ENCODE measurements around the gene FBRSL1. TPM values are rescaled to one million over a fixed set of nuclear protein-coding genes. Genes with fewer than 3 reads are reported as not detected.

Gene FBRSL1
- total and polyA plus RNA-seq, 2 experiments from 2014 or later: 0.63 to 4.6 TPM

DNA sequence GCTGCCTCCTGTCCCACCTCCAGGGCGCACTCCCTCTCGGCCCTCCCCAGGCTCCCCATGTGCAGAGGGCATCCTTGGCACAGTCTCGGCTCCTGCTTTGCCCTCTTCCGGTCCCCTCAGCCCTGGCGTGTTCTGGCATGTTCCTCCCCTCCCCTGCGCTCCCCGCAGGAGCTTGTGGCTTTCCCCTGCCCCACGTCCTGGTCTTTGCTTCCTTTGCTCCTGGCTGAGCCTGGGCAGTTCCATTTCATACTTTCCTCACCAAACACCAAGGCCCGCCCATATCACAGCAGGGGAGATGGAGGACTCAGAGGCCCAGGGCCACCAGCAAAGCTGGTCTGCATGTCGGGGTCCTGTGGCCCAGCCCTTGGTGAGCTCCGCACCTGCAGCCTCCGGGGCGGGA, 56.0 kb downstream of the FBRSL1 start:
- H3K27me3 ChIP-seq (replicated peaks; ENCODE audit: insufficient read depth): no peaks in the 10 kb centered on the region
- 95 to 99% methylated on average over 11 to 13 of the region's 13 CpGs for WGBS, 2 experiments (ENCODE audit: low coverage in 1 of 2, low lambda C conversion rate in 2 of 2, missing lambda C conversion rate in 2 of 2)

DNA sequence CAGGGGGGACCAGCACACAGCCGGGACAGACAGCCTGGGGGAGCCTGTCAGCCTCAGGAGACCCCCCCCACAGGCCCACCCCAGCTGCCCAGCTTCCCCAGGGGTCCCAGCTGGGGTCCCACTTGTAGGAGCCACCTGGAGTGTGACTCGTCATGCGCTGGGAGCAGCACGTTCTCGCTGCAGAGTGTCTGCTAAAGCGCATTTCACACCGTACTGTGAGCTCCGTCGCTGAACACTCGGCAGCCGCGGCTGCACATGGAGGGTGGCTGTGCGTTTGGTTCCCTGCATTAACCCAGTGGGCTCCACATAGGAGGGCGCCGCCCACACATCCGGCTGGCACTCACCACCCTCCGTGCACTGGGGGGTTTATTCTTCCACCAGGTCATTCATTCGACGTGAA, 56.7 kb downstream of the FBRSL1 start:
- Histone ChIP-seq H3K9ac (no peak overlapping the region), H3K9me2 (ENCODE audit: insufficient read depth) (no peaks in the 10 kb centered on the region)
- in situ Hi-C loops (cut with MboI): no loop called here

More for the DNA sequence above, 56.0 kb downstream of the FBRSL1 start:
- no peaks in the 10 kb centered on the region for H3K4me1 ChIP-seq (ENCODE audit: insufficient read depth)
- H3K9me3 ChIP-seq (ENCODE audit: low read depth): no peaks in the 10 kb centered on the region
- H3K9ac ChIP-seq: no peak overlapping the region
- no peaks in the 10 kb centered on the region for H3K36me3 ChIP-seq (ENCODE audit: low read depth)
- TF ChIP-seq EZH2phosphoT487 (IDR thresholded peaks at IDR 0.05; ENCODE audit: insufficient read depth, low read depth): no peak
- H3F3A ChIP-seq (ENCODE audit: insufficient read depth): no peaks in the 10 kb centered on the region
- no peak overlapping the region for H2AFZ ChIP-seq
- no peak for DNase-seq
- in situ Hi-C loops (cut with MboI): no loop called here
- no peak overlapping the region for H3K4me3 ChIP-seq
- no peaks in the 10 kb centered on the region for H3K9me2 ChIP-seq (ENCODE audit: insufficient read depth)
- H3K4me2 ChIP-seq (ENCODE audit: unreplicated experiment): no peak overlapping the region
- H3K27ac ChIP-seq: no peak overlapping the region
- no peaks in the 10 kb centered on the region for H3K79me2 ChIP-seq (ENCODE audit: insufficient read depth)
- H4K20me1 ChIP-seq (ENCODE audit: insufficient read depth): no peaks in the 10 kb centered on the region

DNA sequence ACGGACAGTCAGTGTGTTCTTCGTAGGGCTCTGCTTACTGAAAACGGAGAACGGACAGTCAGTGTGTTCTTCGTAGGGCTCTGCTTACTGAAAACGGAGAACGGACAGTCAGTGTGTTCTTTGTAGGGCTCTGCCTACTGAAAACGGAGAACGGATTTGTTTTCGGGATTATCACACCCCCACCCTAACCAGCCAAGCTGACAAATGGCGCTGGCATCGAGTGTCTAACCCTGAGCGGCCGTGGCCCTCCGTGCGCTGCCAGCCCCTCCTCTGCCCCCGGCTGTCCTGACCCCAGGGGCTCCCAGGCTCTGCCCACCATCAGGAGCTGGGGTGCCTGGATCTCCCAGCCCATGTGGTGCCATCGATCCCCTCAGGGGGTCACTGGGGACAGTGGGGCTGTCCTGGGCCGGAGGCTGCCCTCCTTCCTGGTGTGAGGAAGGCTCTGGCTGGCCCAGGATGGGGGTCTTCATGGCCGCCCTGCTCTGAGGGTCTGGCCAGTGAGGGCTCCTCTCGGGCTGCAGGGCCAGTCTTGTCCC, 57.3 kb downstream of the FBRSL1 start:
- Histone ChIP-seq H3K27me3 (replicated peaks; ENCODE audit: insufficient read depth) (no peaks in the 10 kb centered on the region), H3K27ac (no peak overlapping the region), H3K36me3 (ENCODE audit: low read depth) (no peaks in the 10 kb centered on the region), H3K9me3 (ENCODE audit: low read depth) (no peaks in the 10 kb centered on the region), H3K4me1 (ENCODE audit: insufficient read depth) (no peaks in the 10 kb centered on the region), H3K9me2 (ENCODE audit: insufficient read depth) (no peaks in the 10 kb centered on the region), H3K9ac (no peak overlapping the region), H4K20me1 (ENCODE audit: insufficient read depth) (no peaks in the 10 kb centered on the region), H3K4me3 (no peak overlapping the region), H2AFZ (no peak overlapping the region), H3F3A (ENCODE audit: insufficient read depth) (no peaks in the 10 kb centered on the region), H3K4me2 (ENCODE audit: unreplicated experiment) (no peak overlapping the region), H3K79me2 (ENCODE audit: insufficient read depth) (no peaks in the 10 kb centered on the region)
- in situ Hi-C loops (cut with MboI): no loop called here
- 92 to 95% methylated on average over 19 to 21 of the region's 21 CpGs for WGBS, 2 experiments (ENCODE audit: low coverage in 1 of 2, low lambda C conversion rate in 2 of 2, missing lambda C conversion rate in 2 of 2)
- TF ChIP-seq EZH2 (IDR thresholded peaks at IDR 0.05; ENCODE audit: insufficient read depth, poor library complexity, severe bottlenecking) (no peak), EZH2phosphoT487 (IDR thresholded peaks at IDR 0.05; ENCODE audit: insufficient read depth, low read depth) (no peak)
- DNase-seq: no peak

More for the DNA sequence above, 56.7 kb downstream of the FBRSL1 start:
- Histone ChIP-seq H3K27ac (no peak overlapping the region), H3K4me1 (ENCODE audit: insufficient read depth) (no peaks in the 10 kb centered on the region), H3K4me3 (no peak overlapping the region), H3F3A (ENCODE audit: insufficient read depth) (no peaks in the 10 kb centered on the region), H4K20me1 (ENCODE audit: insufficient read depth) (no peaks in the 10 kb centered on the region), H3K9me3 (ENCODE audit: low read depth) (no peaks in the 10 kb centered on the region), H3K4me2 (ENCODE audit: unreplicated experiment) (no peak overlapping the region), H2AFZ (no peak overlapping the region), H3K27me3 (replicated peaks; ENCODE audit: insufficient read depth) (no peaks in the 10 kb centered on the region), H3K36me3 (ENCODE audit: low read depth) (no peaks in the 10 kb centered on the region), H3K79me2 (ENCODE audit: insufficient read depth) (no peaks in the 10 kb centered on the region)
- TF ChIP-seq EZH2 (IDR thresholded peaks at IDR 0.05; ENCODE audit: insufficient read depth, poor library complexity, severe bottlenecking) (no peak), EZH2phosphoT487 (IDR thresholded peaks at IDR 0.05; ENCODE audit: insufficient read depth, low read depth) (no peak)
- DNase-seq: no peak
- WGBS, 2 experiments (ENCODE audit: low coverage in 1 of 2, low lambda C conversion rate in 2 of 2, missing lambda C conversion rate in 2 of 2): 81 to 89% methylated on average over 15 to 18 of the region's 19 CpGs

DNA sequence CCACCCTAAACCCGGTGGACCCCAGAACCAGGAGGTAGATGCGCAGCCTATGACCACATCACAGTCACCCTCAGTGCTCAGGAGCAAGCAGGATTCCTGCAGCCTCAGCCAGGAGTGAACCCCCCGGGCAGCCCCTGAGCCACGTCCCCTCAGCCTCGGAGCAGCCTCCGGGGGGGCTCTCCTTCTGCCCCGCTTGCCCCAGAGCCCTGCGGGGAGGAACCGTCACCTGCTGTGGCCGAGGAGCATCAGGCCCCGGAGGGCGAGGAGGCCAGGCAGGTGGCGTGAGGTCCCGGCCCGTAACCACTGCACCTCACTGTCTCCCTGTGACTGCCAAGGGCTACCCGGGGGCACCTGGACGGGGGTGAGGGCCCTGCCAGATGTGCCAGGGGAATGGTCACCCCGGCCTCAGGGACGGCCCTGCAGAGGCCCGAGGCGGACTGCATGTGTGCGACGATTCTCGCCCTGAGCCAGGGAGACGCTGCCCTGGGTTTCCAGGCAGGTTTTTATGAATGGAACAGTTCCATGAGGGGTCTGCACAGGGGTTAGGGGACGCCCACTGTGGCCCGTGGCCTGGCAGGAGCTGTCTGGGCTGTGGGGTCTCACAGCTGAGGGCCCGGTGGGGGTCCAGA, 58.6 kb downstream of the FBRSL1 start:
- Histone ChIP-seq H3K9ac (no peak overlapping the region), H3K27me3 (replicated peaks; ENCODE audit: insufficient read depth) (no peaks in the 10 kb centered on the region), H3F3A (ENCODE audit: insufficient read depth) (no peaks in the 10 kb centered on the region), H3K4me1 (ENCODE audit: insufficient read depth) (no peaks in the 10 kb centered on the region), H3K4me3 (no peak overlapping the region), H3K36me3 (ENCODE audit: low read depth) (no peaks in the 10 kb centered on the region), H3K79me2 (ENCODE audit: insufficient read depth) (no peaks in the 10 kb centered on the region), H2AFZ (no peak overlapping the region), H3K27ac (no peak overlapping the region), H3K4me2 (ENCODE audit: unreplicated experiment) (no peak overlapping the region), H3K9me3 (ENCODE audit: low read depth) (no peaks in the 10 kb centered on the region), H4K20me1 (ENCODE audit: insufficient read depth) (no peaks in the 10 kb centered on the region), H3K9me2 (ENCODE audit: insufficient read depth) (no peaks in the 10 kb centered on the region)
- no peak for DNase-seq
- in situ Hi-C loops (cut with MboI): no loop called here
- 93 to 98% methylated on average over 21 to 28 of the region's 28 CpGs for WGBS, 2 experiments (ENCODE audit: low coverage in 1 of 2, low lambda C conversion rate in 2 of 2, missing lambda C conversion rate in 2 of 2)
- TF ChIP-seq EZH2 (IDR thresholded peaks at IDR 0.05; ENCODE audit: insufficient read depth, poor library complexity, severe bottlenecking) (no peak), EZH2phosphoT487 (IDR thresholded peaks at IDR 0.05; ENCODE audit: insufficient read depth, low read depth) (no peak)

All from GM23248 (cell line).